Measurements from ENCODE around the gene HOXB2. TPM values are rescaled to one million over a fixed set of nuclear protein-coding genes. Genes with fewer than 3 reads are reported as not detected.

HOXB2 gene
- total and polyA plus RNA-seq, 3 donors from 2014 or later = 1.8 to 4.2 (median 3.3) TPM

DNA sequence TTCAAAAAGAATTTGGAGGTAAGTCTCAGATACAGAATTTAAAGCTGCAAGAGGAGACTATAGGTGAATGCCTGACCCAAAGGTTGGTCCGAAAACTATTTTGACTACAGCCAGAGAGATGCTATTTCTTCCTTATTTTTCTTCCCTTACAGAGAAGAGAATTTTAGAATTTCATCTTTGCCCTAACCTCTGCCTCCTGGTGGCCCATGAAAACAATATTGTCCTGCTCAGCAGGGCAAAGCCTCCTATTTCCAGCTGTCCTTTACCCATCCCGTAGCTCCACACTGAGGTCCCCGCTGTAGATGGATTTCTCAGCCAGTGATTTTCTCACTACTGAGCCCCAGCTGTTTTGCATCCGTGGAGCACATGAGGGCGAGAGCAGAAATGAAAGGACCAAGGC, 38.7 kb downstream of the HOXB2 start:
- TF ChIP-seq, protein P1, sequence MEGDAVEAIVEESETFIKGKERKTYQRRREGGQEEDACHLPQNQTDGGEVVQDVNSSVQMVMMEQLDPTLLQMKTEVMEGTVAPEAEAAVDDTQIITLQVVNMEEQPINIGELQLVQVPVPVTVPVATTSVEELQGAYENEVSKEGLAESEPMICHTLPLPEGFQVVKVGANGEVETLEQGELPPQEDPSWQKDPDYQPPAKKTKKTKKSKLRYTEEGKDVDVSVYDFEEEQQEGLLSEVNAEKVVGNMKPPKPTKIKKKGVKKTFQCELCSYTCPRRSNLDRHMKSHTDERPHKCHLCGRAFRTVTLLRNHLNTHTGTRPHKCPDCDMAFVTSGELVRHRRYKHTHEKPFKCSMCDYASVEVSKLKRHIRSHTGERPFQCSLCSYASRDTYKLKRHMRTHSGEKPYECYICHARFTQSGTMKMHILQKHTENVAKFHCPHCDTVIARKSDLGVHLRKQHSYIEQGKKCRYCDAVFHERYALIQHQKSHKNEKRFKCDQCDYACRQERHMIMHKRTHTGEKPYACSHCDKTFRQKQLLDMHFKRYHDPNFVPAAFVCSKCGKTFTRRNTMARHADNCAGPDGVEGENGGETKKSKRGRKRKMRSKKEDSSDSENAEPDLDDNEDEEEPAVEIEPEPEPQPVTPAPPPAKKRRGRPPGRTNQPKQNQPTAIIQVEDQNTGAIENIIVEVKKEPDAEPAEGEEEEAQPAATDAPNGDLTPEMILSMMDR (IDR thresholded peaks at IDR 0.05) = no peak
- no peak for TF ChIP-seq POLR2A (IDR thresholded peaks at IDR 0.05)
- no peaks in the 10 kb centered on the region for H3K36me3 ChIP-seq (ENCODE audit: low read depth, missing control alignments)
- DNase-seq = no peak
- H3K9me3 ChIP-seq = no peaks in the 10 kb centered on the region
- H3K27ac ChIP-seq = no peak overlapping the region
- intact Hi-C loops (cut with DNase I; ENCODE audit: low total_unique reads) = no loop called here
- no peaks in the 10 kb centered on the region for H3K4me1 ChIP-seq
- WGBS, 2 donors = 79 to 82% methylated on average over 5 of the region's 5 CpGs
- no peak overlapping the region for H3K4me3 ChIP-seq
- H3K27me3 ChIP-seq = no peaks in the 10 kb centered on the region

DNA sequence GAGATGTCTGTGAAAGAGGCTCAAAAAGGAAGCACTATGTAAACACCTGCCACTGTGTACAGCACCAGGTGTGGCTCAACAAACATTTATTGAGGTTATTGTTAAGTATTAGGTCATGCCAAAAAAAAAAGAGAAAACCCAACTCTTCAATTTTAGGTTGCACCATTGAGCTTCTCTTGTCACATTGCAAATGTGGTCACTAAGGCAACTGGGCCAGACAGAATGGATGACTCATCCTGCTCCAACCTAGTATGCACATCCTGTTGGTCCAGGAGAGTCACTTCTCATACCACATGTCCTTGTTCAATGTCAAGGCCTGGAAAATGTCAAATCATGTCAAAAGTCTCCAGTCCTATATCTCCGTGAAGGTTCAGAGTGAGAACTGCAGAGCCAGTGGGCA, 39.1 kb downstream of the HOXB2 start:
- H3K36me3 ChIP-seq (ENCODE audit: low read depth, missing control alignments) = no peaks in the 10 kb centered on the region
- no peaks in the 10 kb centered on the region for H3K9me3 ChIP-seq
- intact Hi-C loops (cut with DNase I; ENCODE audit: low total_unique reads) = no loop called here
- H3K27ac ChIP-seq = no peak overlapping the region
- WGBS, 2 donors = 45 to 56% methylated on average over 1 of the region's 1 CpG
- no peaks in the 10 kb centered on the region for H3K27me3 ChIP-seq
- no peak for DNase-seq
- TF ChIP-seq, protein P1 (IDR thresholded peaks at IDR 0.05) = no peak
- no peak for TF ChIP-seq POLR2A (IDR thresholded peaks at IDR 0.05)
- H3K4me1 ChIP-seq = no peaks in the 10 kb centered on the region
- H3K4me3 ChIP-seq = no peak overlapping the region

DNA sequence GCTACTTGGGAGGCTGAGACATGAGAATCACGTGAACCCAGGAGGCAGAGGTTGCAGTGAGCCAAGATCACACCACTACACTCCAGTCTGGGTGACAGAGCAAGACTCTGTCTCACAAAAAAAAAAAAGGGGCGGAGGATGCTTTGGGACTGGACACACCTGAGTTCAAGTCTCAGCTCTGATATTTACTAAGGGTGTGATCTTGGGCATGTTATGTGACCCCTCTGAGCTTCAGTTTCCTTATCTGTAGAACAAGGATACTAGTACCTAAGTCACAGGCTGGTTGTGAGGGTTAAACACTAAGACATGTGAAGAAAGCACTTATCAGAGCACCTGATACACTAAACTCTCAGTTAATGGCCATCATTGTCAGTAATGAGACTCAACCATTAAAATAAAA, 40.0 kb downstream of the HOXB2 start:
- Histone ChIP-seq H3K36me3 (ENCODE audit: low read depth, missing control alignments) (no peaks in the 10 kb centered on the region), H3K4me1 (no peaks in the 10 kb centered on the region), H3K27ac (no peak overlapping the region), H3K4me3 (no peak overlapping the region), H3K9me3 (no peaks in the 10 kb centered on the region), H3K27me3 (no peaks in the 10 kb centered on the region)
- intact Hi-C loops (cut with DNase I; ENCODE audit: low total_unique reads) = no loop called here
- WGBS, 2 donors = 96% methylated on average over 2 of the region's 2 CpGs
- TF ChIP-seq POLR2A (IDR thresholded peaks at IDR 0.05) = no peak
- TF ChIP-seq, protein P1 (IDR thresholded peaks at IDR 0.05) = no peak
- no peak for DNase-seq

DNA sequence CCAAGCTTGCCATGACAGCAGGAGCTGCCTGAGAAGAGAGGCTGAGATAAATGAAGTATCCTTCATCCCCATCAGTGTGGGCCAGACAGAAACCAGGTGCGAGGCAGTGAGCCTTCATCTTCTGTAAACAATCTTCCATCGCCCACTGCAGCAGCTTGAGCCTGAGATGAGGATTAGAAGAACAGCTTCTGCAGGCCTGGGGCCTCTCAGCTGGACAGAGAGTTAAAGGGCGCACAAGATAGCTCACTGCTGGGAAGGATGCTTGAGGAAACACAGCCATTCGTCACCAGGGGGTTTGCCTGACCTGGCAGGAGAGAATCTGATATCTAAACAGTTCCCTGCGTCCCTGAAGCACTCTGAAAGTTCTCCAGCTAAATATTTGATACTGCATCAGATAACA, 41.2 kb downstream of the HOXB2 start:
- WGBS, 2 donors = 54 to 68% methylated on average over 5 of the region's 5 CpGs
- H3K36me3 ChIP-seq (ENCODE audit: low read depth, missing control alignments) = no peaks in the 10 kb centered on the region
- no peaks in the 10 kb centered on the region for H3K27me3 ChIP-seq
- H3K4me1 ChIP-seq = no peaks in the 10 kb centered on the region
- no peak overlapping the region for H3K4me3 ChIP-seq
- H3K27ac ChIP-seq = no peak overlapping the region
- DNase-seq = no peak
- TF ChIP-seq, protein P1 (IDR thresholded peaks at IDR 0.05) = no peak
- no peak for TF ChIP-seq POLR2A (IDR thresholded peaks at IDR 0.05)
- intact Hi-C loops (cut with DNase I; ENCODE audit: low total_unique reads) = no loop called here
- H3K9me3 ChIP-seq = no peaks in the 10 kb centered on the region

DNA sequence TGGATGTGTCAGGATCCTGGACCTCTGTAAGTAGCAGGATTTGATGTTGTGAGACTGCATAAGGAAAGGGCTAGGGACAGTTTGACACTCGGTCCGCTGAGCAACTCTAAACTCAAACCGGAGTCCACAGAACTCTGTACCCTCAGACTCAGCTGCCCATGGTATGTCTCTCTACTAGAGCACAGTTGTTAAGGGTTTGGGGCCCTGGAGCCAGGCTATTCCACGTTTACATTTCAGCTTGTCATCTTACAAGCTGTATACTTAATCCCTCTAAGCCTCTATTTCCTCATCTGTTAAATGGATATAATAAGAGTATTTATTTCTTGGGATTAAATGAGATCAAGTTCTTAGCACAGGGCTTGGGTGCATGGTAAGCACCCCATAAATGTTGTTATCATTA, 42.0 kb downstream of the HOXB2 start:
- no peak overlapping the region for H3K4me3 ChIP-seq
- no peak for TF ChIP-seq POLR2A (IDR thresholded peaks at IDR 0.05)
- TF ChIP-seq, protein P1 (IDR thresholded peaks at IDR 0.05) = no peak
- WGBS, 2 donors = 77 to 81% methylated on average over 4 of the region's 4 CpGs
- no peaks in the 10 kb centered on the region for H3K9me3 ChIP-seq
- no peak for DNase-seq
- H3K27ac ChIP-seq = no peak overlapping the region
- H3K36me3 ChIP-seq (ENCODE audit: low read depth, missing control alignments) = no peaks in the 10 kb centered on the region
- H3K27me3 ChIP-seq = no peaks in the 10 kb centered on the region
- no peaks in the 10 kb centered on the region for H3K4me1 ChIP-seq
- intact Hi-C loops (cut with DNase I; ENCODE audit: low total_unique reads) = no loop called here

Data from testis (tissue), 3 donors.